Posterior vena cava (tissue), 2 donors: Measurements from ENCODE around the gene MARVELD3. TPM values are rescaled to one million over a fixed set of nuclear protein-coding genes. Genes with fewer than 3 reads are reported as not detected.
"Not testable (repeated sequence)": the region's sequence is repeated elsewhere in the genome, so short reads cannot be mapped to it uniquely, and the experiment has no call there.

ENCODE experiments used
- DNase-seq: peaks from one replicate; pipeline ENCODE4 v3.0.0-alpha.2; 2020; ENCODE audit warnings: low spot score
- intact Hi-C, 2 donors: fragments of 100-400 bp; cut with DNase I; formaldehyde crosslinking; loops; one replicate each; pipeline versions ENCODE4 v1.14.1 to v1.14.2; 2022 to 2023
- long read RNA-seq, 2 donors: library from polyadenylated mRNA; unstranded; transcript quantifications; one replicate each; pipeline ENCODE4 v2.0.0, GENCODE V29; 2020 to 2021
- total RNA-seq, 2 donors: library from RNA; stranded (reverse); fragmentation: NEBNext Ultra II Directional; extraction: Animal tissue kit (Norgen Biotek cat#: 25700); gene quantifications; one replicate each; pipeline ENCODE4 v1.2.1, GENCODE V29; 2021
- donor health status: DM: yes; HTN: yes; CAD: no.
- donor health status: DM: yes; HTN: yes; CAD: no.

The MARVELD3 gene, protein sequence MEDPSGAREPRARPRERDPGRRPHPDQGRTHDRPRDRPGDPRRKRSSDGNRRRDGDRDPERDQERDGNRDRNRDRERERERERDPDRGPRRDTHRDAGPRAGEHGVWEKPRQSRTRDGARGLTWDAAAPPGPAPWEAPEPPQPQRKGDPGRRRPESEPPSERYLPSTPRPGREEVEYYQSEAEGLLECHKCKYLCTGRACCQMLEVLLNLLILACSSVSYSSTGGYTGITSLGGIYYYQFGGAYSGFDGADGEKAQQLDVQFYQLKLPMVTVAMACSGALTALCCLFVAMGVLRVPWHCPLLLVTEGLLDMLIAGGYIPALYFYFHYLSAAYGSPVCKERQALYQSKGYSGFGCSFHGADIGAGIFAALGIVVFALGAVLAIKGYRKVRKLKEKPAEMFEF
- not detected for total RNA-seq
- long read RNA-seq, donor 1 = 0 reads
- long read RNA-seq, donor 2 = 0 reads

DNA sequence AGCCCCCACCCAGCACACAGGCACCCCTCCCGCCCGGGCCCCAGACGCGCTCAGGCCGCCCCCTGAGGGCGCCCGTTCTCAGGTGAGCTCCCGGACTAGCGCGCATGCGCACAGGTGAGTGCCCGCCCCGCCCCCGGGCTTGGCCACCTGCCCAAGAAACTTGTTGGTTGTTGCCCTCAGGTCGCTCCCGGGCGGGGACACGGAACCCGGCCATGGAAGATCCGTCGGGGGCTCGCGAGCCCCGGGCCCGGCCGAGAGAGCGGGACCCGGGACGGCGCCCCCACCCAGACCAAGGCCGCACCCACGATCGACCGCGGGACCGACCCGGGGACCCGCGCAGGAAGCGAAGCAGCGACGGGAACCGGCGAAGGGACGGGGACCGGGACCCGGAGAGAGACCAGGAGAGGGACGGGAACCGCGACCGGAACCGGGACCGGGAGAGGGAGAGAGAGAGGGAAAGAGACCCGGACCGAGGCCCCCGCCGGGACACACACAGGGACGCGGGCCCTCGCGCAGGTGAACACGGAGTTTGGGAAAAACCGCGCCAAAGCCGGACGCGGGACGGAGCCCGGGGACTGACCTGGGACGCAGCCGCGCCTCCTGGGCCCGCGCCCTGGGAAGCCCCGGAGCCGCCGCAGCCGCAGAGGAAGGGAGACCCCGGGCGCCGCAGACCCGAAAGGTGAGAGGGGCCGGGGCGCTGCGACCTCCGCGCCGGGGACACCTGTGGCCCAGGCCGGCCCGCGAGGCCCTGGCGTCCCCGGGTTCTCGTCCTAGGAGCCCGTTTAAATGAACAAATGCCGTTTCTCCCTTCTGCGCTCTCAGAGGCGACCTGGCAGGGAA lies at the start of gene MARVELD3:
Gene MARVELD3, plus strand, starts transcription at position 167 of the 840 bp plus-strand sequence. Its CDS starts 46 bp downstream, at position 213.
- no peak for DNase-seq
- intact Hi-C loops = no loop called here

DNA sequence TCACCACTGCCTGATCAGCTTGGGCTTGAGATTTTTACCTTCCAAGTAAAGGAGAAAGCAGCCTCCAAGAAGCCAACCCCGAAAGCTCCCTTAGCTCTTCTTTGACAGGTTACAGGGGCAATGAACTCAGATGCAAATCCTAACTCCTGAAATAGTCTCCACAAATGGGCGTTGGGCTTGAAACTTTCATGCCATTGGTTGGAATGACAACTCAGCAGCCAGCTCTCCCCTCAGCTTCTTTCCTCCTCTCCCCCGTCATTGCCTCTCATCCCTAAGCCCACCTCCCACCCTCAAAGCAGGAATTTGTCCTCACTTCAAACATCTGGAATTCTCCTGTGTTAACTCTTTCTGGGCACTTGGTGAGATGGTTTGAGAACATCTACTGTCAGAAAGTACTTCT lies 49.0 kb upstream of the MARVELD3 start, which contains the start of gene TAT:
Gene TAT, minus strand, starts transcription at position 122 of the 400 bp plus-strand sequence. CDS start 677 bp downstream, outside the sequence.
- intact Hi-C loops = no loop called here
- no peak for DNase-seq

DNA sequence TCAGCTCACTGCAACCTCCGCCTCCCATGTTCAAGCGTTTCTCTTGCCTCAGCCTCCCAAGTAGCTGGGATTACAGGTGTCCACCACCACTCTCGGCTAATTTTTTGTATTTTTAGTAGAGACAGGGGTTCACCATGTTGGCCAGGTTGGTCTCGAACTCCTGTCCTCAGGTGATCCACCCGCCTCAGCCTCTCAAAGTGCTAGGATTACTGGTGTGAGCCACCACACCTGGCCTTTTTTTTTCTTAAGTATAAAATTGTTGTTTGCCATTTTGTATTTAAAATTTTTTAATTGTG lies 43.5 kb upstream of the MARVELD3 start:
- DNase-seq, intact Hi-C loops: not testable (repeated sequence)

GRCh38 chr16:71584543-71585317 lies 41.3 kb upstream of the MARVELD3 start:
- no peak for DNase-seq
- intact Hi-C loops = no loop called here

- no peak for DNase-seq
- intact Hi-C loops = no loop called here
These were observed 40.7 kb upstream of the MARVELD3 start for GRCh38 chr16:71585318-71585703.

GRCh38 chr16:71589334-71589733 lies 36.6 kb upstream of the MARVELD3 start:
- intact Hi-C loops, DNase-seq: not testable (repeated sequence)

DNA sequence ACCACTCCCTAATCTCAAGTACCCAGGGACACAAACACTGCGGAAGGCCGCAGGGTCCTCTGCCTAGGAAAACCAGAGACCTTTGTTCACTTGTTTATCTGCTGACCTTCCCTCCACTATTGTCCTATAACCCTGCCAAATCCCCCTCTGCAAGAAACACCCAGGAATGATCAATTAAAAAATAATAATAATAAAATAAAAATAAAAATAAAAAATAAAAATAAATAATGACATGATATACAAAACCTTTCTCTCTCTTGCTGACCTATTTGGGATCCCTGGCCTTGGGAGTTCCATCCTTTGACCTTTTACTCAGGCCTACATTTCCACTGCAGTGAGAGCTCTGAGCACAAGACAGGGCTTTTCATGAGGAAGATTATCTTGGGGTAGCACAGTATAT lies 35.9 kb upstream of the MARVELD3 start:
- DNase-seq, intact Hi-C loops: not testable (repeated sequence)

GRCh38 chr16:71590584-71590983 lies 35.4 kb upstream of the MARVELD3 start:
- intact Hi-C loops = no loop called here

GRCh38 chr16:71591917-71592316 lies 34.1 kb upstream of the MARVELD3 start:
- no peak for DNase-seq
- intact Hi-C loops = no loop called here

More at GRCh38 chr16:71590584-71590983, 35.4 kb upstream of the MARVELD3 start:
- DNase-seq = no peak

- intact Hi-C loops = no loop called here
- DNase-seq = no peak
These were observed 32.7 kb upstream of the MARVELD3 start for GRCh38 chr16:71593048-71593999.

DNA sequence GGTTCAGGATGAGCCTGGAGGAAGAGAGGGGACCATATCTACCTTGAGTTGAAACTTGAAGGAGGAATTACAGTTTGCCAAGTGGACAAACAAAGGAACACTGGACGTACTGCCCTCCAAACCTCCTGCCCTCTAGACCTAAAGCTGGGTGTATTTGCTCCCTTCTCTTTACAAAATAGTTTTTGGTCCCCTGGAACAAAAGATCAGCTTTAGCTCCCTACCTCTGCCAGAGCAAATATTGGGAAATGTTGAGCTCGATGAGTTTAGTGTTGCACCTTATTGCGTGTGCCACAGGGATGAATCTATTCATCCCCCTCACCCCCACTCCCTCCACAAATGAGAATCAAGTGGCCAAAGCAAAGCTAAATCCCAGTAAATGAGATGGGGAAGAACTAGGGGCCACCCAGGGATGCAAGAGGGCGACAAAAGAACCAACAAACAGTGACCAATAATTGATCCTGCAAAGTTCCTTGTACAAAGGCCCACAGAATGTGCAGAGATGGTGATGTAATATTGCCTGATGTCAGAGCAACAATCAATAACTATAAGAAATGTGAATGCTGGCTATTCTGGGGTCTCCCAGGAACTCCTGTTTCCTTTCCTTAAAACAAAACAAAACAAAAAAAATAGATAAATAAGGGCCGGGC lies 31.9 kb upstream of the MARVELD3 start:
- no peak for DNase-seq
- intact Hi-C loops = no loop called here

DNA sequence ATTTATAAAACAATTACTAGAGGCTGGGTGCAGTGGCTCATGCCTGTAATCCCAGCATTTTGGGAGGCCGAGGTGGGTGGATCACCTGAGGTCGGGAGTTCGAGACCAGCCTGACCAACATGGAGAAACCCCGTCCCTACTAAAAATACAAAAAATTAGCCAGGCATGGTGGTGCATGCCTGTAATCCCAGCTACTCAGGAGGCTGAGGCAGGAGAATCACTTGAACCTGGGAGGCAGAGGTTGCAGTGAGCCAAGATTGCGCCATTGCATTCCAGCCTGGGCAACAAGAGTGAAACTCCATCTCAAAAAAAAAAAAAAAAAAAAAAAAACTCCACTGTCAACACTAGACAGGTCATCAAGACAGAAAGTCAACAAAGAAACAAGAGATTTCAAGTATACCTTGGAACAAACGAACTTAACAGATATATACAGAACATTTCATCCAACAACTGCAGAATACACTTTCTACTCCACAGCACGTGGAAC lies 30.6 kb upstream of the MARVELD3 start:
- intact Hi-C loops, DNase-seq: not testable (repeated sequence)

DNA sequence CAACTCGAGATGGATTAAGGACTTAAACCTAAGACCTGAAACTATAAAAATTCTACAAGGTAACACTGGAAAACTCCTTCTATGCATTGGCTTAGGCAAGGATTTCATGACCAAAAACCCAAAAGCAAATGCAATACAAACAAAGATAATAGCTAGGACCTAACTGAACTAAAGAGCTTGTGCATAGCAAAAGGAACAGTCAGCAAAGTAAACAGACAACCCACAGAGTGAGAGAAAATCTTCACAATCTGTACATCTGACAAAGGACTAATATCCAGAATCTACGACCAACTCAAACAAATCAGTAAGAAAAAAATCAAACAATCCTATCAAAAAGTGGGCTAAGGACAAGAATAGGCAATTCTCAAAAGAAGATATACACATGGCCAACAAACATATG lies 27.6 kb upstream of the MARVELD3 start:
- DNase-seq, intact Hi-C loops: not testable (repeated sequence)

GRCh38 chr16:71600822-71601221 lies 25.2 kb upstream of the MARVELD3 start:
- intact Hi-C loops = no loop called here

GRCh38 chr16:71609066-71609465 lies 16.9 kb upstream of the MARVELD3 start:
- intact Hi-C loops = no loop called here
- DNase-seq = no peak

More at GRCh38 chr16:71600822-71601221, 25.2 kb upstream of the MARVELD3 start:
- DNase-seq = no peak

GRCh38 chr16:71610447-71610846 lies 15.5 kb upstream of the MARVELD3 start:
- intact Hi-C loops = loop anchor here in 1 of 2 donors (10.0 kb wide), 1 partner anchor 196 kb away; no protein-coding TSS in a partner anchor
- no peak for DNase-seq
